Tibial nerve (tissue), 3 donors: Measurements from ENCODE around the gene SCYGR5.

Source experiments
- CTCF ChIP-seq, 5 experiments: fragments of 200-600 bp in 3 of 5; fragments of 450-650 bp in 2 of 5; sonication (generic) in 3 of 5; IDR thresholded peaks; one replicate each; pipeline ENCODE4 v1.5.1; 2016 to 2019; ENCODE audit warnings: antibody characterized with exemption in 5 of 5, mild to moderate bottlenecking in 3 of 5, moderate library complexity in 2 of 5
- POLR2A ChIP-seq, 2 donors: fragments of 450-650 bp; IDR thresholded peaks; one replicate each; pipeline ENCODE4 v1.6.1; 2017; ENCODE audit warnings: antibody characterized with exemption in 2 of 2, mild to moderate bottlenecking in 2 of 2, moderate library complexity in 2 of 2

- TF ChIP-seq CTCF (IDR thresholded peaks at IDR 0.05), result no peak
- no peak for TF ChIP-seq POLR2A (IDR thresholded peaks at IDR 0.05)
These were observed 37.2 kb upstream of the SCYGR5 start for GRCh38 chr2:227629435-227629834.
